Astrocyte of the spinal cord (primary cell): ENCODE results near the gene ZNF532.
"Not testable (repeated sequence)": the region's sequence is repeated elsewhere in the genome, so short reads cannot be mapped to it uniquely, and the experiment has no call there.

Source experiments
- DNase-seq: peaks from one replicate; pipeline ENCODE4 v3.0.0; 2011; ENCODE audit warnings: low read depth, low spot score
- H3K4me3 ChIP-seq: 2 replicates; pipeline ENCODE4 v1.5.1; 2011; ENCODE audit warnings: low read depth, mild to moderate bottlenecking, low read length, moderate library complexity
- CTCF ChIP-seq: IDR thresholded peaks from 2 replicates; pipeline ENCODE4 v1.5.1; 2012; ENCODE audit warnings: low read depth, mild to moderate bottlenecking, low read length, inconsistent platforms
- in situ Hi-C: cut with HindIII; loops from 2 replicates; pipeline ENCODE4 v1.10.0; 2017; ENCODE audit warnings: low sequenced_read_pairs

The ZNF532 gene, protein sequence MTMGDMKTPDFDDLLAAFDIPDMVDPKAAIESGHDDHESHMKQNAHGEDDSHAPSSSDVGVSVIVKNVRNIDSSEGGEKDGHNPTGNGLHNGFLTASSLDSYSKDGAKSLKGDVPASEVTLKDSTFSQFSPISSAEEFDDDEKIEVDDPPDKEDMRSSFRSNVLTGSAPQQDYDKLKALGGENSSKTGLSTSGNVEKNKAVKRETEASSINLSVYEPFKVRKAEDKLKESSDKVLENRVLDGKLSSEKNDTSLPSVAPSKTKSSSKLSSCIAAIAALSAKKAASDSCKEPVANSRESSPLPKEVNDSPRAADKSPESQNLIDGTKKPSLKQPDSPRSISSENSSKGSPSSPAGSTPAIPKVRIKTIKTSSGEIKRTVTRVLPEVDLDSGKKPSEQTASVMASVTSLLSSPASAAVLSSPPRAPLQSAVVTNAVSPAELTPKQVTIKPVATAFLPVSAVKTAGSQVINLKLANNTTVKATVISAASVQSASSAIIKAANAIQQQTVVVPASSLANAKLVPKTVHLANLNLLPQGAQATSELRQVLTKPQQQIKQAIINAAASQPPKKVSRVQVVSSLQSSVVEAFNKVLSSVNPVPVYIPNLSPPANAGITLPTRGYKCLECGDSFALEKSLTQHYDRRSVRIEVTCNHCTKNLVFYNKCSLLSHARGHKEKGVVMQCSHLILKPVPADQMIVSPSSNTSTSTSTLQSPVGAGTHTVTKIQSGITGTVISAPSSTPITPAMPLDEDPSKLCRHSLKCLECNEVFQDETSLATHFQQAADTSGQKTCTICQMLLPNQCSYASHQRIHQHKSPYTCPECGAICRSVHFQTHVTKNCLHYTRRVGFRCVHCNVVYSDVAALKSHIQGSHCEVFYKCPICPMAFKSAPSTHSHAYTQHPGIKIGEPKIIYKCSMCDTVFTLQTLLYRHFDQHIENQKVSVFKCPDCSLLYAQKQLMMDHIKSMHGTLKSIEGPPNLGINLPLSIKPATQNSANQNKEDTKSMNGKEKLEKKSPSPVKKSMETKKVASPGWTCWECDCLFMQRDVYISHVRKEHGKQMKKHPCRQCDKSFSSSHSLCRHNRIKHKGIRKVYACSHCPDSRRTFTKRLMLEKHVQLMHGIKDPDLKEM (N-terminal part only)

GRCh38 chr18:58864146-58865032 lies at the start of gene ZNF532:
TSS of gene ZNF532 (plus strand) at chr18:58864877. CDS start in a region left out here.
- peak within 1 kb of the TSS; percentile 26 for H3K4me3 ChIP-seq
- TF ChIP-seq CTCF: no peak
- DNase-seq: peak; percentile 82
- in situ Hi-C loops: no loop called here

- no peak for DNase-seq
- H3K4me3 ChIP-seq: no peak overlapping the region
- in situ Hi-C loops: no loop called here
- no peak for TF ChIP-seq CTCF
These were observed 45.6 kb upstream of the ZNF532 start for GRCh38 chr18:58819051-58819450.

- in situ Hi-C loops: no loop called here
These were observed 44.4 kb upstream of the ZNF532 start for GRCh38 chr18:58820251-58820650.

GRCh38 chr18:58822944-58823343 lies 41.7 kb upstream of the ZNF532 start:
- no peak overlapping the region for H3K4me3 ChIP-seq
- TF ChIP-seq CTCF: no peak
- in situ Hi-C loops: no loop called here
- DNase-seq: no peak

More at GRCh38 chr18:58820251-58820650, 44.4 kb upstream of the ZNF532 start:
- DNase-seq: no peak
- H3K4me3 ChIP-seq: no peak overlapping the region
- TF ChIP-seq CTCF: no peak

DNA sequence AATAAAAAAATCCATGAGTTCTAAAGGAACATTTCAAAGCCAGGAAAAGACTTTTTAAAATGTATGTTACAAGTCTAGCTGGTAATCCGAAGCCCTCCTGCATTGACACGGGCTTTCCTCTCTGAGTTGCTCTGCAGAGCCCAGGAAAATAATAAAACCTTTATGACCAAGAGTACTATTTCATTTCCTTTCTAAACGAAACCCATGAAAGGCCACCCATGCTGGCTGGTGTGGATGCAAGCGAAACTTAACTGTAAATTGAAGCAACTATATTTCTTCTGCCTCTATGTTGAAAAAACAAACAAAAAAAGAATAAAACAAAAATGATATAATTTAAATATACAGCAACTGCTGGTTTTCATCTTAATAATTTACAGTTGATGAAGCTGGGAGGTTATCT lies 41.3 kb upstream of the ZNF532 start:
- TF ChIP-seq CTCF: no peak
- in situ Hi-C loops: no loop called here
- DNase-seq: no peak
- H3K4me3 ChIP-seq: no peak overlapping the region

DNA sequence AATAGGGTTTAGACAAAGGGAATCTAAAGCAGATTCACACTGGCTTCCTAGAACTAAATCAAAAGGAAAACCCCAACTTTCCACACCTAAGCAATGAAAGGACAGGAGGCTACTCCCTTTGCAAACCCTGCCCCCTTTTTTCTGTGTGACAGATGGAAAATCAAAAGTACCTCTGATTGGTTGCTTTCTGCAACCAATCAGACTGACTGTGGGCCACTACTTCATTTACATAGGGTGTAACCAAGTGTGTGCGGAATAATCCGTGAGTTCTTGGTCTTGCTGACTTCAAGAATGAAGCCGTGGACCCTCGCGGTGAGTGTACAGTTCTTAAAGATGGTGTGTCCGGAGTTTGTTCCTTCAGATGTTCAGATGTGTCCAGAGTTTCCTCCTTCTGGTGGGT lies 37.8 kb upstream of the ZNF532 start:
- DNase-seq, H3K4me3 ChIP-seq, in situ Hi-C loops: not testable (repeated sequence)
